ENCODE measurements around the gene SRD5A1.

DNA sequence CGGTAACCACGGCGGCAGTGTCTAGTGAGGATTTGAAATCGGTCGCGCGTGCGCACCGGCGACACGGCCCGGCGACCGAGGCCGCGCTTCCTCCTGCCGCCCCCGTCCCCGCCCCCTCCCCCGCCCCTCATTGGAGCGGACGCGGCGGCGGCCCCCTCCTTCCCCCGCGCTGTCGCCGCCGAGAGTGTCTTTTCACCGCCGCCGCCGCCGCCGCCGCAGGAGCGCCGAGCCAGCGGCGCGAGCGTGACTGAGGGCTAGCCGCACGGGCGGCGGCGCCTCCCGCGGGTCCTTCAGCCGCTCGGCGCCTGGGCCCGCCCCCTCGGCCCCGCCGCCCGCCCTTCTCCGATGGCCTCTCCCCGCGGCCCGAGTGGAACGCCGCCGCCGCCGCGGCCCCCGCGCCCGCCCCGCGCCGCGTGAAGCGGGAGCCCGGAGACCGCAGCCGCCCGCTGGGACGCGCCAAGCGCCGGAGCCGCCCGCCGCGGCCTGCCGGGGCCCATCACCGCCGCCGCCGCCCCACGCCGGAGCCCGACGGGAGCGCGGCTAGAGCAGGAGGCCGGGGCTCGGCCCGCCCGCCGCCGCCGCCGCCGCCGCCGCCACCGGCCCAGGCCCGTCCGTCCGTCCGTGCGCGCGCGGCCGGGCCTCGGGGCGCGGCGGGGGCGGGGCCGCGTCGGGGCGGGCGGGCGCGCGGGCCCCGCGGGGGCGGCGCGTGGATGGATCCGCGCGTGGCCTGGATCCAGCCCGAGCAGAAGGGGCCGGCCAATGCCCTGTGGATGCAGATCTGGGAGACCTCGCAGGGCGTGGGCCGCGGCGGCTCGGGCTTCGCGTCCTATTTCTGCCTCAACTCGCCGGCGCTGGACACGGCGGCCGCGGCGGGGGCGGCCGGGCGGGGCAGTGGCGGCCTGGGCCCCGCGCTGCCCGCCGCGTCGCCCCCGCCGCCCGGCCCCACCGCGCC lies 80.3 kb downstream of the SRD5A1 start, which contains the start of gene TENT4A:
- TF ChIP-seq POLR2A (IDR thresholded peaks at IDR 0.05; ENCODE audit: low read length) (no peak), GATA1 (IDR thresholded peaks at IDR 0.05; ENCODE audit: low read depth, low read length) (no peak)

Data from erythroblast (primary cell).